D721Med (cell line): ENCODE measurements around the gene SMARCD3.

Source experiments
- DNase-seq: peaks from one replicate; pipeline ENCODE4 v3.0.0; 2011; ENCODE audit warnings: low spot score; ENCODE audit not compliant: insufficient read length
- FAIRE-seq: peaks from 2 replicates; lab custom pipeline; 2011; peaks lifted over from hg19 to GRCh38; lab: Jason Lieb, UNC
- CTCF ChIP-seq: IDR thresholded peaks from 2 replicates; pipeline ENCODE4 v1.5.1; 2012; ENCODE audit warnings: mild to moderate bottlenecking, control low read depth; ENCODE audit not compliant: insufficient read depth; ENCODE audit errors: missing control alignments

The SMARCD3 gene

GRCh38 chr7:151248346-151249033 lies at the start of gene SMARCD3:
SMARCD3 (minus strand) TSS chr7:151248694; CDS start chr7:151248562, 132 bp downstream.
- TF ChIP-seq CTCF = no peak
- FAIRE-seq = no peak
- no peak for DNase-seq

GRCh38 chr7:151296202-151296992 lies 47.9 kb upstream of the SMARCD3 start:
- no peak for TF ChIP-seq CTCF
- no peak for FAIRE-seq

DNA sequence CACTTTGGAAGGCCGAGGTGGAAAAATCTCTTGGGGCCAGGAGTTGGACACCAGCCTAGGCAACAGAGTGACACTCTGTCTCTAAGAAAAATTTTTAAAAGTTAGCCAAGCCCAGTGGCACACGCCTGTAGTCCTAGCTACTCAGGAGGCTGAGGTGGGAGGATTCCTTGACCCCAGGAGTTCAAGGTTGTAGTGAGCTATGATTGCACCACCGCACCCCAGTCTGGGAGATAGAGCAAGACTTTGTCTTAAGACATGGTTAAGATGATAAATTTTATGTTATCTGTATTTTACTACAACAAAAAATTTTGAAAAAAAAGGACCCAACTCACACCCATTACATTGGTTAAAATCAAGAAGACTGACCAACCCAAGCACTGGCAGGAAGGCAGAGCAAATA lies 44.4 kb upstream of the SMARCD3 start:
- no peak for FAIRE-seq
- TF ChIP-seq CTCF = no peak
- DNase-seq = no peak

More at GRCh38 chr7:151296202-151296992, 47.9 kb upstream of the SMARCD3 start:
- no peak for DNase-seq

DNA sequence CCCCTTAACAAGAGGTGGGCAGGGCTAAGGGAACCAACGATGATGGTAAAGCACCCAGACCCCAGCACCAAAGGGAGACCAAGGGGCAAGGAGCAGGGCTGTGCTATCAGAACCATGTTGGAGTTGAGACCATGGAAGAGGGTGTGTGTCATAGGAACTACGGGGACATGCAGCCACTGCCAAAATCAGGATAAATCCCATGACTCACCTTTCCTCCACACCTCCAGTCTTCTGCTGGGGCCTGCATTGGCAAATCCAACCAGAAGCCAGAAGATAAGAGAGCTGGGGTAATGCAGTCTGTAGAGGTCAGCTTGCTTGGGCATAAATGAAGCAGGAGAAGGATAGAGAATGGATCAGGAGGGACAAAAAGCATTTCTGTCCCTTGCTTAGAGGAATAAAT lies 42.7 kb upstream of the SMARCD3 start:
- DNase-seq (no peak), FAIRE-seq (no peak)
- no peak for TF ChIP-seq CTCF

GRCh38 chr7:151290355-151290760 lies 41.9 kb upstream of the SMARCD3 start:
- DNase-seq (no peak), FAIRE-seq (no peak)
- TF ChIP-seq CTCF = no peak

DNA sequence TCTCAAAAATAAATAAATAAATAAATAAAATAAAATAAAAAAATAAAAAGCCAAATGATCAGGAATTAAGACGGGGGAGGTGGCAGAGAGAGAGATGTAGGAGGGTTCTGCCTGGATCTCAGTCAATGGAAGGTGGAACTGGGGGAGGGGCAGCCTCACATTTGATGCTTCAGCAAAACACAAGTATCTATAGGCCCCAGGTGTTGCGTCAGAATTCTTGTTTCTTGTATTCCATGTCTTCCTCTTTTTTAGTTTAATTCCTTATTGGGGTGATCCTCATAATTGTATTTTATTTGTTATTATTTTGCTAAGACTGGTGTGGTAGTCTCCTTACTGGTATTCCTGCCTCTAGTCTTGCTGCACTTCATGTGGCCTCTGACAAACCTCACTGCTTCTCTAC lies 41.4 kb upstream of the SMARCD3 start:
- DNase-seq (no peak), FAIRE-seq (no peak)
- no peak for TF ChIP-seq CTCF

DNA sequence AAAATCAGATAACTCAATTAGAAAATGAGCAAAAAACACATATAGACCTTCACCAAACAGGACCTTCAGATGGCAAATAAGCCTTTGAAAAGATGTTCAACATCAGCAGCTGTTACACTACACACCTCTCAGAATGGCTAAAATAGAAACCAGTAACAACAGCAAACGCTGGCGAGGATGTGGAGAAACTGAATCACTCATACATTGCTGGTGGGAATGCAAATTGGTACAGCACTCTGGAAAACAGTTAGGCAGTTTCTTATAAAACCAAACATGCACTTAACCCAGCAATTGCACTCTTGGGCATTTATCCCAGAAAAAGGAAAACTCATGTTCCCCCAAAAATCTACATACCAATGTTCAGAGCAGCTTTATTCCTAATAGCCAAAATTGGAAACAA lies 37.7 kb upstream of the SMARCD3 start:
- DNase-seq = no peak
- no peak for TF ChIP-seq CTCF
- FAIRE-seq = no peak
